NOMO-1 treated with DMSO at 0.1 percent for 48 hours (cell line): ENCODE measurements around the gene UBE2D3.

Experiments used
- DNase-seq: peaks from one replicate; lab custom pipeline; 2025; ENCODE audit not compliant: unreplicated experiment; lab: John Stamatoyannopoulos, UW

The UBE2D3 gene

GRCh38 chr4:102758241-102759160 is 68.8 kb downstream of the UBE2D3 start:
- peak; percentile 79 for DNase-seq

DNA sequence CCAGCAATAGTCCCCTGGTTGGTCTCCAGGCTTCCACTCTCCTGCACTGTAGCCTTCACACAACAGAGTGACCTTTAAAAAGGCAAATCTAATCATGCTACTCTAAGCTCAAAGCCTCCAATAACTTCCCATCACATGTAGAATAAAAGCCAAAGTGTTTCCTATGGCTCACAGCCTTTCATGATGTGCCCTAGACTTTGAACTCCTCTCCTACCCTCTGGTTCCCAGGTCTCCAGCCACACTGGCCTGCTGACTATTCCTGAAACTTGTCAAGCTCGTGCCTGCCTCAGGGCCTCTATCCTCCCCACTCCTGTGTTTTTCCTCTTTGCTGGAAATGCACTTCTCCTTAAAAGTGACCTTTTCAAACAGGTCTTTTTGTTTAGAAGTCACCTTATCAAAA is 69.7 kb downstream of the UBE2D3 start:
- no peak for DNase-seq

DNA sequence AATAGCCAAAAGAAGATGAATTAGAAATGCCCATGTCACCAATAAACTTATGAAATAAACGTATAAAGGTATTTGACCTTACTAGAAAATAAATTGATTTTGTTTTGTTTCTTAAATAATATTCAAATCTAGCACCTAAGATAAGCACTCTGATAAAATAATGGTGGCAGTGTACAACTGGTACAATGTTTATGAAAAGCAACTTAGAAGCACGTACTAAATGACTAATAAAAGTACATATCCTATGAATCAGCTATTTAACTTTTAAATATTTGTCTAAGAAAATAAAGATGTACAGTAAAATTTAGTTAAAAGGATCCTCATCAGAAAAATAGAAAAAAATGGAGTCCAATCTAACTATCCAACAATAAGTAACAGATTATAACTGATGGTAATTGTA is 73.3 kb downstream of the UBE2D3 start:
- no peak for DNase-seq

DNA sequence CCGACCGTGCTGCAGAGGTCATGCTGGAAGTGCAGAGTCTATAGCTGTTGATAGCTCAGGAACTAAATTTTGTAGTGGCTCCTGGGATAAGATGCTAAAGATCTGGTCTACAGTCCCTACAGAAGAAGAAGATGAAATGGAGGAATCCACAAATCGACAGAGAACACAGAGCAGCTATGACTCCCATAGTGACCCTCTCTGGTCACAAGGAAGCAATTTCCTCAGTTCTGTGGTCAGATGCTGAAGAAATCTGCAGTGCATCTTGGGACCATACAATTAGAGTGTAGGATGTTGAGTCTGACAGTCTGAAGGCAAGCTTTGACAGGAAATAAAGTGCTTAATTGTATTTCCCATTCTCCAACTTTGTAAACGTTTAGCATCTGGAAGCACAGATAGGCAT is 75.4 kb downstream of the UBE2D3 start:
- DNase-seq, result peak; percentile 13
